Glomerular endothelial cell (primary cell): ENCODE results near the gene HDGFL2. TPM values are rescaled to one million over a fixed set of nuclear protein-coding genes. Genes with fewer than 3 reads are reported as not detected.

ENCODE experiments used
- DNase-seq: peaks from one replicate; pipeline ENCODE4 v3.0.0-alpha.2; 2011; ENCODE audit warnings: low read depth, low spot score; ENCODE audit errors: extremely low read depth
- total RNA-seq: library from RNA; depleted of rRNA; stranded (reverse); fragments of >200 nt; gene quantifications from 2 replicates; pipeline ENCODE4 v1.2.3, GENCODE V29; 2015

Gene HDGFL2
- total RNA-seq, 1 donor from 2014 or later: 96.7 TPM

DNA sequence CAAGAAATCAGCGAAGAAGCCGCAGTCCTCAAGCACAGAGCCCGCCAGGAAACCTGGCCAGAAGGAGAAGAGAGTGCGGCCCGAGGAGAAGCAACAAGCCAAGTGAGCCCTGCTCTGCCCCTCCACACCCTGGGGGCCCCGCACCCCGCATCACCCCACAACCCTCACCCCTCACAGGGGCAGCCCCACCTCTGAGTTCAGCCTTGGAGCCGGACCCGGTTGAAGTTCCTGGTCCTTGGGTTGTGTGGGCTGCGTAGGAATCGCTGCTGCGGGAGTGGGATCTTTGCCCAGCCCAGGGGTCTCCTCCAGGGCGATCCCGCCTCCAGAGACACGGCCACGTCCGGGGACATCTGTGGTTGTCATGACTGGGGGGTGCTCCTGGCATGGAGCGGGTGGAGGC lies 24.2 kb downstream of the HDGFL2 start:
- DNase-seq: no peak

DNA sequence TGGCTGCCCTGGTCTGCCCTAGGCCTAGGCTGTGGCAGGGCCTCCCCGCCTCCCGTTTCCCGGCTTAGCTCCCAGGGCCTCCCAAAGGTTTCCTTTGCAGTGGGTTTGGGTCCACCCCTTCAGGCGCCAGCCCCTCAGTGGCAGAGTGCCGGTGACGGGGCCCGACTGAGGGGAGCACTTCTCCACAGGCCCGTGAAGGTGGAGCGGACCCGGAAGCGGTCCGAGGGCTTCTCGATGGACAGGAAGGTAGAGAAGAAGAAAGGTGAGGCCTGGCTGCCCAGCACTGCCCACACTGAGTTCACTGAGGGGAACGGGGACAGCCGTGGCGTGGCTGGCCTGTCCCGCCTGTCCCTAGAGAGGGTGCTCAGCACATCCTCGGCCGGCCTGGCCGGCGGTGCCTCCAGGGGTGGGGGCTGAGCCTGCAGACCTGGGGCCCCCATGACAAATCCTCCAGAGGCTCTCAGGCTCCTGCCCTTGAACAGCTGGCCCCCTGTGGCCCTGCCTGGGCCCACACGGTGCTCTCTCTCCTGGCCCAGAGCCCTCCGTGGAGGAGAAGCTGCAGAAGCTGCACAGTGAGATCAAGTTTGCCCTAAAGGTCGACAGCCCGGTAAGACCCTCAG lies 25.8 kb downstream of the HDGFL2 start:
- no peak for DNase-seq

DNA sequence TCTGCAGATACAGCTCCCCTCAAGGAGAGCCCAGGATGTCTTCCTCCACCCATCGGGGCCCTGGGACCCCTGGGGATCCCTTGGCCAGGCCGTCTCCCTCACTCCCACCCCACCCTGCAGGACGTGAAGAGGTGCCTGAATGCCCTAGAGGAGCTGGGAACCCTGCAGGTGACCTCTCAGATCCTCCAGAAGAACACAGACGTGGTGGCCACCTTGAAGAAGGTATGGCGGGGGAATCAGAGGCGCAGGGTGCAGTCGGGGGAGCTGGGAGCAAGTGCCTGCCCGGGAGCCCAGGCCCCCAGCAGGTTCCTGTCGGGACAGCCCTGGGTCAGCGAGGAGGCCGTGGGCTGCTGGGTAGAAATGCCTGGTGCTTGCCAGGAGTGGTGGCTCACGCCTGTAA lies 26.6 kb downstream of the HDGFL2 start:
- DNase-seq: no peak

DNA sequence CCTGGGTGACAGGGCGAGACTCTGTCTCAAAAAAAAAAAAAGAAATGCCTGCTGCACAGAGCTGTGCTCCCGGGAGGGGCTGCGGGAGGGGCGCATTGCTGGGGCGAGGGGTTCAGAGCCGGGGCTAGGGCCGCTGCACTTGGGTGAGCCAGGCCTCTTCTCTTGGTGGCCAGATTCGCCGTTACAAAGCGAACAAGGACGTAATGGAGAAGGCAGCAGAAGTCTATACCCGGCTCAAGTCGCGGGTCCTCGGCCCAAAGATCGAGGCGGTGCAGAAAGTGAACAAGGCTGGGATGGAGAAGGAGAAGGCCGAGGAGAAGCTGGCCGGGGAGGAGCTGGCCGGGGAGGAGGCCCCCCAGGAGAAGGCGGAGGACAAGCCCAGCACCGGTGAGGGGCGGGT lies 27.2 kb downstream of the HDGFL2 start:
- no peak for DNase-seq

DNA sequence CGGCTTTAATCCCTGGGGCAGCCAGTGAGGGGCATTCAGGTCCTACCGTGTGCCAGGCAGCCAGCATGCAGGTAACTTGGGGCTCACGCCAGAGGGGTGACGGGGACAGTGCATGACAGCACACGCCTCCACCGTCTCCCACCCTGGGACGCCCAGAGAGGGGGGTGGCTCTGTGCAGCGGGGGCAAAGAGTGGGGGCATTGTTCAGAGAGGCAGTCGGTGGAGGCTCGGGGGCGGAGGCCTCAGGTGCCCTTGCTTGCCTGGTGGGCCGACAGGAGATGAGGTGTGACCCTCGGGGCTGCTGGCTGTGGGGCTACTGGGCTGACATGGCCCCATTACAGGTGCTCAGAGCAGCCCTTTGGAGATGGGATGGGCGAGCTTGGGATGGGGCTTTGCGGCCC lies 27.8 kb downstream of the HDGFL2 start:
- DNase-seq: no peak

DNA sequence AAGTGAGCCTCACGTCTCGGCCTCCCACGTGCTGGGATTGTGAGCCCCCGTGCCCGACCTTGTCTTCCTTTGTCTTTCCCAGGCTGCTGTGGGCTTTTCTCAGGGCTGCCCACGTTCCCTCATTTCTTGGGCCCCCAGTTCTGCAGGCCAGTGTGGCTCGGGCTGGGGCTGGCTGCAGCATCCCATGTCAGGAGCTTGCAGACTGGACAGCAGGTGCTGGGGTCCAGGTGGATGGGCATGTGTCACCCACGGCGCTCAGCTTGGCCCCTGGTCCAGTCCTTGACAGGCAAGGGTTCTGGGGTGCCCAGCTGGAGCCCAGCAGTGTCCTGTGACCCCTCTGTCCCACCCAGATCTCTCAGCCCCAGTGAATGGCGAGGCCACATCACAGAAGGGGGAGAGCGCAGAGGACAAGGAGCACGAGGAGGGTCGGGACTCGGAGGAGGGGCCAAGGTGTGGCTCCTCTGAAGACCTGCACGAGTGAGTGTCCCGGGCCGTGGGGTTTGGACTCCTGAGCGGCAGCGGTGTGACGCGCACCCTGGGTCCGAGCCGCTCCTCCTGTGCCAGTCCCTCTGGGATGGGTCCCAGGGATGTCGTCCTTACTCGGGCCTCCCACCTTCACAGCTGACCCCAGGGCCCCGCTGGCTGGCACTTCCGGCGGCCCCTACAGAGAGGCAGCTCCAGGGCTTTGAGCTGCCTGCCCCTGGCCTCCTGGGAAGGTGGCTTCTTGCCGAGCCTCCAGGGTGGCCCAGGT lies 28.9 kb downstream of the HDGFL2 start:
- DNase-seq: no peak

DNA sequence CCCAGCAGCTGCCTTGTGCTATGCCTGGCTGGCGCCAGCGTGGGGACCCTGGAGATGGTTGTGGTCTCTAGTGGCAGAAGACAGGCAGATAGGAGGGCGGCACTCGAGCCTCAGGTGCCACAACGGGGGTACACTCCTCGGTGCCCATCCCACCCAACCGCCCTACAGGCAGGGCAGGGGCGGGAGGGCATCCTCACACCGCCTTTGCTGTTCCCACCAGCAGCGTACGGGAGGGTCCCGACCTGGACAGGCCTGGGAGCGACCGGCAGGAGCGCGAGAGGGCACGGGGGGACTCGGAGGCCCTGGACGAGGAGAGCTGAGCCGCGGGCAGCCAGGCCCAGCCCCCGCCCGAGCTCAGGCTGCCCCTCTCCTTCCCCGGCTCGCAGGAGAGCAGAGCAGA lies 29.6 kb downstream of the HDGFL2 start:
- DNase-seq: no peak

DNA sequence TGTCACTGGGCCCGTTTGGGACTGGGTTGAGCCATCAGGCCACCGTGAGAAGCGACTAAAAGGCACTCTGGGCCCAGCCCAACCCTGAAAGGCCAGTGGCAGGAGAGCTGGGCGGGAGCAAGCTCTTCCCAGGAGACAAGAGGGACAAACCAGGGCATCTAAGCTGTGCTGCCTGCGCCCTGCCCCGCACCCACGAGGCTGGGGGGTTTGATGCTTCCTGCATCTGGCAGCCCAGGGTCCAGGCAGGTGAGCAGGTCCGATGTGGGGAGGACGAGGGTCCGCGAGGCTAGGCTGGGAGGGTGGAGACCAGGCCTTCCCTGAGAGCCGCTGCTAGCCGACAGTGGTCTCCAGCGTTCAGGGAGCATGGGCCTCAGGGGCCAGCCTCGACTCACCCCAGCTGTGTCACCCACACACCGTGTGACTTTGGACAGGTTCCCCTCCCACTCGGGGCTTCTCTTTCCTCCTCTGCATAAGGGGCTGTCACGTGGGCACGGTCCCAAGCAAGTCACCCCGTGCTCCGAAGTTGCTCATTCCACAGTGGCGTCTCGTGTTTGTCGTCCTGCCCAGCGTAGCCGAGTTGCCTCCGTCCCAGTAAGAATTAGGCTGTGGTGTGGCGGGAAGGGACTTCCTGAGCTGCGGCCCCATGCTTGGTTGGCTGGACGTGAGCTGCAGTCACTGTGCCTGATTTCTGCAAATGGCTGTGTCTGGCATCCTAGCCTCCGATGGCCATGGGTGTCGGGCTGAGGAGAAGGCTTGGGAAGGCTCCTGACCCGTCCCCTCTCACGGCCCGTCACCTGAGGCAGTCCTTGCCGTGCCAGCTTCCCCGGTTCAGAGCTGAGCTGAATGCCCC lies 30.4 kb downstream of the HDGFL2 start:
- DNase-seq: no peak

DNA sequence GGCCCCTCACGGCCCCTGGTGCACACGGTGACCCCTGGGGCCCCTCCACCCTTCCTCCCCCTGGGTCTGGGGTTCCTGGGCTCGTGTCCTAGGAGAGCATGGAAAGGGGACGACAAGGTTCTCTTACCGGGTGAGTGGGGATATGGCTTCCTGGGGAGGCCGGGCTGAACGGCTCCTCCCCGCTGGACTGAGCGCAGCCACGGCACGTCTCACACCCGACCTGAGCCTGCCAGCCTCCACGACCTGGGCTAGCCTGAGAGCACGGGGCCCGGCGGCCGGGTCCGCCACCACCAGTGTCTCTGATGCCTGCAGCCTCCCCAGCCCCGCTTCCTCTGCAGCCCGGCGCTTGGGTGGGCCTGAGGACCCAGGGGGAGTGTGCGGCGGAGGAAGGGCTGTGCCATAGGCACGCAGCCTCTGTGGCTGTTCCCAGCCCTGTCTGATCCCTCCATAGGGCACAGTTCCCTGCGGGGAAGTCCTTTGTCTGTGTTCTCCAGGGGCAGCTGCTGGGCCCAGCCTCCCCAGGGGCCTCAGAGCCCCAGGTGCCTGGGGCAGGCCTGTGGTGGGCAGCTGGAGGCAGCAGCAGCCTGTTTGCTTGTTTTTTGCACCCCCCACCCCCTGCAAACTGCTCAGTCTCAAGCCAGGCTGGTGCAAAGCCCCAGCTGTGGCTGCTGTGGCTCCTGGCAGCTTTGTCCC lies 31.2 kb downstream of the HDGFL2 start:
- no peak for DNase-seq

DNA sequence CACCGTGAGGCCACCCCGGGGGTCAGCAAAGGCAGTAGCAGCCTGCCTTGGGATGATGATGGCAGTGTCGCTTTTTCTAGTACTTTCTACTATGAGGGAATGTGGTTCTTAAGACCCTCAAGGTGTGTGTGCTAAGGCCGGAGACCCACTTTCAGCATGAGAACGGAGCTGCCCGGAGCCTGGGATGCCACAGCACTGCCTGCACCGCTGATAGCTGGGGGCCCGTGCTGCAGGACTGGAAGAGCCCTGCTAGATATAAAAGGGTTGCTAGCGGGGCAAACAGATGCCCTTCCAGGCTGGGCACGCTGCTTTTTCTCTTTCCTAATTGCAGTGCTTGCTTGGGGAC lies 31.7 kb downstream of the HDGFL2 start:
- DNase-seq: no peak

DNA sequence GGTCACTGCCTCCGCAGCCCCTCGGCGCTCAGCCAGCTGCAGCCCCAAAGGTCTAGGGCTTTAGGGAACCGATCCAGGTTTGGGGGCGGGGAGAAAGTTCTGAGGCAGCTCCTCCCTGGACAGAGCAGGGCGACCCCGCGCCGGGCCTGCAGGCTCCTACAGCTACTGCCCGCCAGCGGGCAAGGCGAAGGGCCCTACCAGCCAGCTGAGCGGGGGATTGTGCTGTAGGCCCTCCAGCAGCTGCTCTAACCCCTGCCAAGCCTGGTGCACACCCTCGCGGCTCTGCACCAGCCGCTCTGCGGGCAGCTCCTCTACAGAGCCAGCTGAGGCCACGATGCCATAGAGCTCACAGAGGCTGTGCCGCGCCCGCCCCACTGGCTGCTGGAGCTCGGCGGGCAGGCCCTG lies 32.2 kb downstream of the HDGFL2 start:
- no peak for DNase-seq

DNA sequence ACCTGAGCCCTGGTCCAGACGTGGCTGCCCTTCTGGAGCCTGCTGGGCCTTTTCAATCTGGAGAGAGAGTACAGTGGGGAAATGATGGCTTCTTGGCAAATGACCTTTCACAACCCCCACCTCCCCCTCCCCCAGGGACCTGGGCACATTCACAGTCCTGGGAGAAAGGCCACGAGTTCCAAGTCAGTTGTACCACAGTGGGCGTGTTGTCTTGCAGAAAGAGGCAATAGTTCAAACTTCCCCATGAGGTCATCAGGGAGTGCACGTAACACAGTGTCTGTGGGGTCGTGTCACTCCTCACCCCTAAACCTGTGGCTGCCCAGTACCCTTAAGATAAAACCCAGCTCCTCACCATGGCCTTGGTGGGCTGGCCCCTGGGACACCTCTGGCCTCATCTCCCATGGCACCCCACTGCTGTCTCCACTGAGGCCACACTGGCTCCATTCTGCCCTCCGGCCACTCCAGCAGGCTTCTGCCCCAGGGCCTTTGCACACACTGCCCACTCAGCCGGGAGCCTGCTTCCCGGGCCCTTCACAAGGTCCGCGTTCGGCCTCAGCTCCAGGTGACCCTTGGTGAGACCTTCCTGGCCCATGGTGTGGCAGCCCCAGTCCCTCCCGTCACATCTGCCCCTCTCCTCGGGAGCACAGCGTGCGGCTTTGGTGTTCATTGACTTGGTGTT lies 32.9 kb downstream of the HDGFL2 start:
- no peak for DNase-seq

DNA sequence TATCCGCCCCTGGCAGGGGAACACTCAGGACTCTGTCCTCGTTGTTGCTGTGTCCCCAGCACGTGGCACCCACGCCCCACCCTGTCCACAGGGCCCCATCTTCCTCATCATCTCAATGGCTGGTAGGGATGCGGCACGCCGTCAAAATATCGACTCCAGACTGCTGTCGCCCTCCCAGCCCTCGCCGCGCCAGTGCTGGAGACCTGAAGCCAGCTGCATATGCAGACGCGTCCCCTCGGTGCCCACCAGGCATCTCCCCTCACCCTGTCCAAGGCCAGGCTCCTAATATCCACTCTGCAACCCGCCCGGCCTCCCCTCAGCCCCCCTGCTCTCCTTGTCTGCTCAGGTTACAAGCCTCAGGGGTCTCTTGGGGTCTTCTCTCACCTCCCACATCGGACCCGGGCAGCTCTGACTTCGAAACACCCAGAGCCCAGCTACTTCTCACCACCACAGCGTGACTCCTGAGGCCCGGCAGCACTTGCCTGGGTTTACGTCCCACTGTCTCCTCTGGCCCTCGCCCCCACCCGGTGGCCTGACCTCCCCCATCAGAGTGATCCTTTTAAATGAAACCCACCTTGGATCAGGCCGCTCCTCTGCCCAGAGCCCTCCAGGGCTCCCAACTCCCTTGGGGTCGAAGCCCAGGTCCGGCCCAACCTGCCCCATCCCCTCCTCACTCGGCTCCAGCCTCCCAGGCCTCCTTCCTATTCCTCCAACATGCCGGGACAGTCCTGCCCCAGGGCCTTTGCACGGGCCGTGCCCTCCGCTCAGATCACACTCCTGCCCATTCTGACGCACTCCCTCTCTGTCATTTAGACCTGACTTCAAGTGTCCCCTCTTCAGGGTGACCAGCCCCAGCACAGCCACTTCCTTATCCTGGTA lies 33.7 kb downstream of the HDGFL2 start:
- no peak for DNase-seq

DNA sequence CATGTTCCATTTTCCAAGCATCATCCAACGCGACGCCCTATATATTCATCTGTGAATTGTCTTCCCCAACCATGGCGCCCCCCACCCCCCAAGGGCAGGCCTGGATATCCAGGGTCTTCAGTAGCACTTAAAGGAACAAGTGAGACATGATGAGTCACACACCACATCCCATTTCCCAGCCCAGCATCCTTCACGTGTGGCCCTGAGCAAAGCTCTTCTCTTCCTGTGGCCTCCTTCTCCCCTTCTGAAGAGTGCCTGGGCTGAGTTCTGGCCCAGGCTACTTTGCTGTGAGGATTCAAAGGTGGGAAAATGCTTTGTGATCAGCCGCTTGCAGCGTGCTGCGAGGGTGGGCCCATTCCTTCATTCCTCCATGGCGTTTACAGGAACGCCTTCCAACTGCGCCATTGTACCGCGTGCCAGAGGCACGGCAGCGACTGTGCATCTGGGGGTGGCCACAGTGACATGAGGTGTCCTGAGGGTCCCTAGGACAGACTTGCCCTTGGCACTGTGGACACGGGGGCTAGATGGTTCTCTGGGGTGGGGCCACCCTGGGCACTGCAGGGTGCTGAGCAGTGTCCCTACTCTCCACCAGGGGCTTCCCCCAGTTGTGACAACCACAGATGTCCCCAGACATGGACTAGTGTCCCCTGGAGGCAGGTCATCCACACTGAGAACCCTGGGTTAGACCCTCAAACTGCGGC lies 34.5 kb downstream of the HDGFL2 start:
- no peak for DNase-seq

DNA sequence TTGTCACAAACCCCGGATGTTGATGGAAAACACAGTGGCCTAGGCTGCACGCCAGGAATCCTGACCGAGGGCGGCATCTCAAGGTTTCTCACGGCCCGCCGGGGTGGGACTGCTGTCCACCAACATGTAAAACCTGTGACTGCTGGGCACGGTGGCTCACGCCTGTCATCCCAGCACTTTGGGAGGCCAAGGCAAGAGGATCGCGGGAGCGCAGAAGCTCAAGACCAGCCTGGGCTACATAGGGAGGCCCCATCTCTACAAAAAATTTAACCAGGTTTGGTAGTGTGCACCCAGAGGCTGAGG lies 35.0 kb downstream of the HDGFL2 start:
- DNase-seq: no peak

DNA sequence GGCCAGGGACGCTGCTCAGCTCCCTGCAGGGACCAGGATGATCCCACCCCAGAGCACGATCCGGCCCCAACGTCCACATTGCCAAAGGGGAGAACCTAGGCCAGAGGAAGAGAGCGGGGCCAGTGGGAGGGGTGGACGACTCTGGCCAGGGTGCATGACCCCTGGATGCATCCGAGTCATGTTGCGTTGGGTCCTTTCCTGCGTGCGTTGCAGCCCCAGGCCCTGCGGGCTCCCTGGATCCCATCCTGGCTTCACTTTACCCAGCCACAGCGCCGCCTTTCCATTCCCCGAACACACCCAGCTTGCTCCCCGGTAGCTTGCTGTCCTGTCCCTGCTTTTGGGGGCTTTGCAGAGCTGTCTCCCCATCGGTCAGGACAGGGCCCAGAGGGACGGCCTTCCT lies 35.7 kb downstream of the HDGFL2 start:
- no peak for DNase-seq

DNA sequence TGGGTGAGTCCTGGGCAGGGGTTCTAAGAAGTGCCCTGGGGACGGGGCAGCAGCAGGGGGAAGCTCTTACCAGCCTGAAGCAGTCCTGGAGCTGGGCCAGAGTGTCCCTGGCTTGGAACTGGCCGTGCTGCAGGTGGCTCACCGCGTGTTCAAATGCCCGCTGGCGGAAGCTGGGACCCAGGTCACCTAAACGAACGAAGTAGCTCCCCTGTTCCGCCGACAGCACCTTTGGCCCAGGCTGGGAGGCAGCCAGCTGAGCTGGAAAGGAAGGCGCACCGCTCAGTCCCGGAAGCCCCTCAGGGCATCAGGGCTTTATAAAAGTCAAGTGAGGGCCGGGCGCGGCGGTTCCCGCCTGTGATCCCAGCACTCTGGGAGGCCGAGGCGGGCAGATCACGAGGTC lies 36.6 kb downstream of the HDGFL2 start:
- DNase-seq: no peak

DNA sequence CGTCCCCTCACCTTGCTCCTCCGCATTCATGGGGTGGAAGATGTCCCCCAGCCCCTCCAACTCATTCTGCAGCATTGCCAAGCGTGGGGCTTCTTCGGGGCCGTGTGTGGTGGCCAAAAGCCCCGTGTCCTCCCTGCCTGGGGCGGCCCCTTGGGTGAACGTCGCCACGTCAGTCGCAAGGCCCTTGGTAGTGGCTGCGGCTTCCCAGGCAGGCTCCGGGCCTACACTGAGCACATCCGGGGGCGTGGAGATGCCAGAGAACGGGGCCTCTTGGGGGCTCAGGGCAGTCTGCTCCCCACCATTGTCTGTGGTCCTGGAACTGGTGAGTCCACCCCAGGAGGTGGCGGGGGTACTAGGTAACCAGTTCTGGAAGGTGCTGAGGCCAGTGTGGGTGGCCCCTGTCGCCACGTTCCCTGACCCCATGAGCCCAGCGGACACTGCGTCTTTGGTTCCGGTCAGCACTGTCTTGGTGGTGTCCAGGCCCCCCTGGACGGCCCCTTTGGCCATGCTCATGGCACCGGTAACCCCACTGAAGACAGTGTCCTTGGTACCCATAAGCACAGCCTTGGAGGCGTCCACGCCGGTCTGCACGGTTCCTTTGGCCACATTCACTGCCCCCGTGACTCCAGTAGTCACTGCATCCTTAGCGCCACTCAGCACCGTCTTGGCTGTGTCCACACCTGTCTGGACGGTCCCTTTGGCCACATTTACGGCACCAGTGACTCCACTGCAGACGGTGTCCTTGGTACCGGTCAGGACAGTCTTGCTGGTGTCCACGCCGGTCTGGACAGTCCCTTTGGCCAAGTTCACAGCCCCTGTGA lies 38.5 kb downstream of the HDGFL2 start:
- no peak for DNase-seq
